Mammary epithelial cell (primary cell): ENCODE data around the gene HSD3B7.

Experiments used
- EZH2 ChIP-seq: IDR thresholded peaks from 2 replicates; pipeline ENCODE4 v1.6.1; 2012; ENCODE audit warnings: low read length, inconsistent platforms, borderline replicate concordance
- TF ChIP-seq, protein P1 (sequence below), 2 donors: IDR thresholded peaks in 1 of 2; conservative IDR thresholded peaks in 1 of 2; 2 replicates each; pipeline ENCODE4 v1.5.1; 2011 to 2012; ENCODE audit warnings: inconsistent platforms in 2 of 2, low read length in 2 of 2, mild to moderate bottlenecking in 2 of 2, control low read depth in 1 of 2, low read depth in 1 of 2; ENCODE audit not compliant: insufficient read depth in 1 of 2; ENCODE audit errors: extremely low read depth in 1 of 2

- TF ChIP-seq, protein P1, sequence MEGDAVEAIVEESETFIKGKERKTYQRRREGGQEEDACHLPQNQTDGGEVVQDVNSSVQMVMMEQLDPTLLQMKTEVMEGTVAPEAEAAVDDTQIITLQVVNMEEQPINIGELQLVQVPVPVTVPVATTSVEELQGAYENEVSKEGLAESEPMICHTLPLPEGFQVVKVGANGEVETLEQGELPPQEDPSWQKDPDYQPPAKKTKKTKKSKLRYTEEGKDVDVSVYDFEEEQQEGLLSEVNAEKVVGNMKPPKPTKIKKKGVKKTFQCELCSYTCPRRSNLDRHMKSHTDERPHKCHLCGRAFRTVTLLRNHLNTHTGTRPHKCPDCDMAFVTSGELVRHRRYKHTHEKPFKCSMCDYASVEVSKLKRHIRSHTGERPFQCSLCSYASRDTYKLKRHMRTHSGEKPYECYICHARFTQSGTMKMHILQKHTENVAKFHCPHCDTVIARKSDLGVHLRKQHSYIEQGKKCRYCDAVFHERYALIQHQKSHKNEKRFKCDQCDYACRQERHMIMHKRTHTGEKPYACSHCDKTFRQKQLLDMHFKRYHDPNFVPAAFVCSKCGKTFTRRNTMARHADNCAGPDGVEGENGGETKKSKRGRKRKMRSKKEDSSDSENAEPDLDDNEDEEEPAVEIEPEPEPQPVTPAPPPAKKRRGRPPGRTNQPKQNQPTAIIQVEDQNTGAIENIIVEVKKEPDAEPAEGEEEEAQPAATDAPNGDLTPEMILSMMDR (conservative IDR thresholded peaks at IDR 0.05 in 1 of 2, IDR thresholded peaks at IDR 0.05 in 1 of 2; ENCODE audit: extremely low read depth in 1 of 2, insufficient read depth in 1 of 2, low read depth in 1 of 2, low read length in 2 of 2): no peak
- no peak for TF ChIP-seq EZH2
These were observed 13.7 kb upstream of the HSD3B7 start for GRCh38 chr16:30971298-30971697.
